Ascending aorta (tissue), 2 donors: ENCODE results near the gene GMEB2. TPM values are rescaled to one million over a fixed set of nuclear protein-coding genes. Genes with fewer than 3 reads are reported as not detected.
"Not testable (repeated sequence)": the region's sequence is repeated elsewhere in the genome, so short reads cannot be mapped to it uniquely, and the experiment has no call there.

Experiments used
- DNase-seq, 2 donors: peaks; one replicate each; pipeline ENCODE4 v3.0.0-alpha.2; 2019; ENCODE audit warnings: low spot score in 2 of 2
- H3K27ac ChIP-seq, 2 donors: fragments of 200-600 bp; sonication (generic); one replicate each; pipeline ENCODE4 v1.5.1; 2016 to 2017; ENCODE audit warnings: mild to moderate bottlenecking in 1 of 2
- H3K27me3 ChIP-seq: fragments of 200-600 bp; sonication (generic); one replicate; pipeline ENCODE4 v1.5.1; 2017
- H3K36me3 ChIP-seq, 2 donors: fragments of 200-600 bp; sonication (generic); one replicate each; pipeline ENCODE4 v1.5.1; 2016
- H3K4me1 ChIP-seq, 2 donors: fragments of 200-600 bp; sonication (generic); one replicate each; pipeline ENCODE4 v1.5.1; 2016 to 2017; ENCODE audit warnings: mild to moderate bottlenecking in 1 of 2
- H3K4me3 ChIP-seq, 2 donors: fragments of 200-600 bp; sonication (generic); one replicate each; pipeline ENCODE4 v1.5.1; 2016 to 2017; ENCODE audit warnings: mild to moderate bottlenecking in 1 of 2
- H3K9me3 ChIP-seq, 2 donors: fragments of 200-600 bp; sonication (generic); one replicate each; pipeline ENCODE4 v1.5.1; 2016
- CTCF ChIP-seq, 3 experiments: fragments of 200-600 bp in 2 of 3; fragments of 450-650 bp in 1 of 3; sonication (generic) in 2 of 3; IDR thresholded peaks; one replicate each; pipeline ENCODE4 v1.5.1; 2016 to 2019; ENCODE audit warnings: antibody characterized with exemption in 3 of 3, mild to moderate bottlenecking in 1 of 3, moderate library complexity in 1 of 3
- intact Hi-C: fragments of 100-400 bp; cut with DNase I; formaldehyde crosslinking; loops from one replicate; pipeline ENCODE4 v1.15.1; 2023
- total RNA-seq: library from RNA; depleted of rRNA; stranded (reverse); fragments of >200 nt; gene quantifications from one replicate; pipeline ENCODE4 v1.1.0, GENCODE V29; 2016

Gene GMEB2
- total RNA-seq, 1 donor from 2014 or later, result 14.0 TPM

- intact Hi-C loops, result loop anchor here (5.0 kb wide), 2 partner anchors 51 to 54 kb away; partner anchors contain the start of genes GMEB2 and PPDPF
- Histone ChIP-seq H3K27ac (peak overlapping the region; percentile 62 to 68), H3K9me3 (no peaks in the 10 kb centered on the region), H3K27me3 (no peaks in the 10 kb centered on the region), H3K4me1 (peaks cover 8 to 9% of the 10 kb centered on the region in 2 donors), H3K4me3 (peak overlapping the region; percentile 70 to 92), H3K36me3 (peaks cover 0 to 6% of the 10 kb centered on the region in 2 donors)
- no peak for DNase-seq
- TF ChIP-seq CTCF (IDR thresholded peaks at IDR 0.05), result no peak
Observed at GRCh38 chr20:63572788-63573646, 53.9 kb downstream of the GMEB2 start.

GRCh38 chr20:63572071-63572787, 54.7 kb downstream of the GMEB2 start:
- intact Hi-C loops, result loop anchor here (5.0 kb wide), 2 partner anchors 50 to 55 kb away; partner anchors contain the start of genes GMEB2 and PPDPF
- peaks cover 8 to 9% of the 10 kb centered on the region in 2 donors for H3K4me1 ChIP-seq
- H3K4me3 ChIP-seq, result no peak overlapping the region
- no peaks in the 10 kb centered on the region for H3K9me3 ChIP-seq
- no peaks in the 10 kb centered on the region for H3K27me3 ChIP-seq
- H3K36me3 ChIP-seq, result peaks cover 0 to 6% of the 10 kb centered on the region in 2 donors
- no peak for TF ChIP-seq CTCF (IDR thresholded peaks at IDR 0.05)
- H3K27ac ChIP-seq, result no peak overlapping the region
- no peak for DNase-seq

DNA sequence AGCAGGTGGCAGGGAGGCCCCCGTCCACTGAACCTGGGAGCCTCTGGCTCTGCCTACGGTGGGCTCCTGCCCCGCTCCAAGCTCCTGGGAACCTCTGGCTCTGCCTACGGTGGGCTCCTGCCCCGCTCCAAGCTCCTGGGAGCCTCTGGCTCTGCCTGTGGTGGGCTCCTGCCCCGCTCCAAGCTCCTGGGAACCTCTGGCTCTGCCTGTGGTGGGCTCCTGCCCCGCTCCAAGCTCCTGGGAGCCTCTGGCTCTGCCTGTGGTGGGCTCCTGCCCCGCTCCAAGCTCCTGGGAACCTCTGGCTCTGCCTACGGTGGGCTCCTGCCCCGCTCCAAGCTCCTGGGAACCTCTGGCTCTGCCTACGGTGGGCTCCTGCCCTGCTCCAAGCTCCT, 55.8 kb downstream of the GMEB2 start:
- intact Hi-C loops, result loop anchor here (5.0 kb wide), 2 partner anchors 49 to 56 kb away; partner anchors contain the start of genes GMEB2 and PPDPF
- not testable (repeated sequence) for H3K27ac ChIP-seq

DNA sequence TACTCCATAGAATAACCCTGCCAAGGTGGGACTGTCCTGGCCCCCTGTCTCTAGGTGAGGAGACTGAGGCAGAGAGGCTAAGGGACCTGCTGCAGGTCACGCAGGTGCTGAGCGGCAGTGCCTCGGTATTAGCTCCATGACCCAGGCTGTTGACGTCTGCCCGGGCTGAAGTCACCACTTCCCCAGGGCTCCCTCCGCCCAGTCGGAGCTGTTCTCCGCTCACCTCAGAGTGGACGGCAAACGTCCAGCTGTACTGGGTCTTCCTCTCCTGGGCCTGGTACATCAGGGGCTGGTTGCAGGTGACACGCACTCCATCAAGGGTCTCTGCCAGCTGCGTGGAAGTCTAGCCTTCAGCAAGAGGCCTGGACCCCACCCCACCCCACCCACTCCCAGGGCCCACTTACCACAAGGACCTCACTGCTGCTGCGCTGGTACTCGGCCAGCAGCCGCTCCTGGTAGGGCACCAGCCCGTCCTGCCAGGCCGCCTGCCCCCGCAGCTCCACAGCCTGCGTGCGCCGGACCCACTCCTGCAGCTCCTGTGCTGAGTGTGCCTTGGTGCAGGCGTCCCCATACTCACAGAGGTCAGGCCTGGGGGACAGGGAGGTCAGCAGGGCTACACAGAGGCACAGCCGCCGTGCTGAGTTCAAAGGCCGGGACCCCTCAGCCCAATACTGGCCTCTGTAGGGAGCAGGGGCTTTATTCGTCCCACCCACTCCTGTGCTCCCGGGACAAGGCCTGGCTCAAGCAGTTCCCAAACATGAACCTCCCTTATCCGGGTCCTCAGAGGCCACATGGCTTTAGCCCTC, 56.4 kb downstream of the GMEB2 start:
- no peak for DNase-seq
- H3K36me3 ChIP-seq, result peaks cover under 1 to 17% of the 10 kb centered on the region in 2 donors
- TF ChIP-seq CTCF (IDR thresholded peaks at IDR 0.05), result no peak
- no peaks in the 10 kb centered on the region for H3K9me3 ChIP-seq
- H3K27me3 ChIP-seq, result no peaks in the 10 kb centered on the region
- H3K4me3 ChIP-seq, result no peak overlapping the region
- H3K4me1 ChIP-seq, result peaks cover 8 to 9% of the 10 kb centered on the region in 2 donors
- H3K27ac ChIP-seq, result no peak overlapping the region
- intact Hi-C loops, result loop anchor here (5.0 kb wide), 2 partner anchors 48 to 57 kb away; partner anchors contain the start of genes GMEB2 and PPDPF

More for the DNA sequence above, 55.8 kb downstream of the GMEB2 start:
- not testable (repeated sequence) for H3K9me3 ChIP-seq, H3K4me1 ChIP-seq, DNase-seq, H3K4me3 ChIP-seq, H3K27me3 ChIP-seq
- H3K36me3 ChIP-seq, result peaks cover 0 to 12% of the 10 kb centered on the region in 2 donors

DNA sequence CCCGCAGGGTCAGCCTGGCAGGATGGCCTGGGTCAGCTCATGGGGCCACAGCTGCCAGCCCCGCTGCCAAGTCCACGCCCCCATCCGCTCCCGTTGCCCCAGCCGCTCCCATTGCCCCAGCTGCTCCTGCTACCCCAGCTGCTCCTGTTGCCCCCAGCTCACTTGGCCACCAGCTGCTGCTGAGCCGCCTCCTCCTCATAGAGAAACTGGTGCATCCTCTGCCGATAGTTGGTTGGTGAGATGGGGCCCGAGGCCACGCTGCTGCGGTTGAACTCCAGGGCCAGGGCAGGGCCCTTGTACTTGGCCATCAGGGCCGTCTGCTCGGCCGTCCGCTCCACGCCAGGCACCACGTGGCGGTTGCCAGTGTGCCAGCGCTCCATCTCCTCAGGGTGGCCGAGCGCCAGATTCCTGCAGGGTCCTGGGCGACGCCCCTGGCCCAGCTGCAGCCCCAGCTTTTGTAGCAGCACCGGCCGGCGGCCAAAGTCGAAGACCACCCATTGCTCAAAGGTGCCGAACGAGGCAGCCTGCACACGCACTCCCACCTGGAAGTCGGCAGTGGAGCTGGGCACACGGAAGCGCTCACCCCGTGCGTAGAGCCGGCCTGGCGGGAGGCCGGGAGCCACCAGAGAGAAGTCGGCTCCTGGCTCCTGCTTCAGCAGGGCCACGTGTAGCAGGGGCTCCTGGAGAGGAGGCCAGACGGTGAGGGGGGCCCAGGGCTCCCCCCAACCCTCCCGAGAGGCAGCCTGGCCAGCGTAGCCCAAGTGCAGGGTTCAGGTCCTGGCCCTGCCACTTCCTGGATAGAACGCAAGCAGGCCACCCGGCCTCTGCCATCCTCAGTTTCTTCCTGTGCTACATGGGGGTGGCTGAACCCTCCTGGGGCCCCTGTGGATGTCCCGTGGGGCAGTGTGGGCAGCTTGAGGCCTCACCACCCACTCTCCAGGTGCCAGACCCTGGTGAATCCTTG, 57.6 kb downstream of the GMEB2 start:
- intact Hi-C loops, result no loop called here
- peaks cover 6 to 9% of the 10 kb centered on the region in 2 donors for H3K4me1 ChIP-seq
- H3K36me3 ChIP-seq, result peaks cover 13 to 27% of the 10 kb centered on the region in 2 donors
- TF ChIP-seq CTCF (IDR thresholded peaks at IDR 0.05), result no peak
- H3K4me3 ChIP-seq, result no peak overlapping the region
- no peaks in the 10 kb centered on the region for H3K9me3 ChIP-seq
- H3K27me3 ChIP-seq, result no peaks in the 10 kb centered on the region
- no peak for DNase-seq
- H3K27ac ChIP-seq, result no peak overlapping the region
